Lower leg skin (tissue), 3 donors: ENCODE measurements around the gene PPP2R5C.

ENCODE experiments used
- CTCF ChIP-seq, 3 donors: fragments of 450-650 bp; IDR thresholded peaks; one replicate each; pipeline ENCODE4 v1.5.1; 2016; ENCODE audit warnings: antibody characterized with exemption in 3 of 3, mild to moderate bottlenecking in 3 of 3, moderate library complexity in 2 of 3
- POLR2A ChIP-seq, 2 donors: fragments of 450-650 bp; IDR thresholded peaks; one replicate each; pipeline ENCODE4 v1.6.1; 2016 to 2017; ENCODE audit warnings: antibody characterized with exemption in 2 of 2, mild to moderate bottlenecking in 1 of 2, moderate library complexity in 1 of 2

GRCh38 chr14:101895256-101895655 is 133.7 kb downstream of the PPP2R5C start:
- TF ChIP-seq CTCF (IDR thresholded peaks at IDR 0.05) = no peak
- TF ChIP-seq POLR2A (IDR thresholded peaks at IDR 0.05) = no peak
